Measurements from ENCODE around the gene AKT1.

GRCh38 chr14:104777808-104778249, 17.7 kb downstream of the AKT1 start:
- no peak for TF ChIP-seq EZH2 (IDR thresholded peaks at IDR 0.05; ENCODE audit: insufficient read depth, poor library complexity, severe bottlenecking)
- TF ChIP-seq EZH2phosphoT487 (IDR thresholded peaks at IDR 0.05; ENCODE audit: insufficient read depth, low read depth): no peak
